K562 treated with DMSO at 1 percent for 48 hours (cell line): ENCODE measurements around the gene SERPINA10. TPM values are rescaled to one million over a fixed set of nuclear protein-coding genes. Genes with fewer than 3 reads are reported as not detected.

Source experiments
- total RNA-seq: library from RNA; unstranded; fragments of 300-600 nt; gene quantifications from 2 replicates; pipeline ENCODE4 v1.2.3, GENCODE V29; 2022; ENCODE audit warnings: low replicate concordance; ENCODE audit errors: extremely low read depth

The SERPINA10 gene, protein sequence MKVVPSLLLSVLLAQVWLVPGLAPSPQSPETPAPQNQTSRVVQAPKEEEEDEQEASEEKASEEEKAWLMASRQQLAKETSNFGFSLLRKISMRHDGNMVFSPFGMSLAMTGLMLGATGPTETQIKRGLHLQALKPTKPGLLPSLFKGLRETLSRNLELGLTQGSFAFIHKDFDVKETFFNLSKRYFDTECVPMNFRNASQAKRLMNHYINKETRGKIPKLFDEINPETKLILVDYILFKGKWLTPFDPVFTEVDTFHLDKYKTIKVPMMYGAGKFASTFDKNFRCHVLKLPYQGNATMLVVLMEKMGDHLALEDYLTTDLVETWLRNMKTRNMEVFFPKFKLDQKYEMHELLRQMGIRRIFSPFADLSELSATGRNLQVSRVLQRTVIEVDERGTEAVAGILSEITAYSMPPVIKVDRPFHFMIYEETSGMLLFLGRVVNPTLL
- total RNA-seq: not detected in 2 replicates

DNA sequence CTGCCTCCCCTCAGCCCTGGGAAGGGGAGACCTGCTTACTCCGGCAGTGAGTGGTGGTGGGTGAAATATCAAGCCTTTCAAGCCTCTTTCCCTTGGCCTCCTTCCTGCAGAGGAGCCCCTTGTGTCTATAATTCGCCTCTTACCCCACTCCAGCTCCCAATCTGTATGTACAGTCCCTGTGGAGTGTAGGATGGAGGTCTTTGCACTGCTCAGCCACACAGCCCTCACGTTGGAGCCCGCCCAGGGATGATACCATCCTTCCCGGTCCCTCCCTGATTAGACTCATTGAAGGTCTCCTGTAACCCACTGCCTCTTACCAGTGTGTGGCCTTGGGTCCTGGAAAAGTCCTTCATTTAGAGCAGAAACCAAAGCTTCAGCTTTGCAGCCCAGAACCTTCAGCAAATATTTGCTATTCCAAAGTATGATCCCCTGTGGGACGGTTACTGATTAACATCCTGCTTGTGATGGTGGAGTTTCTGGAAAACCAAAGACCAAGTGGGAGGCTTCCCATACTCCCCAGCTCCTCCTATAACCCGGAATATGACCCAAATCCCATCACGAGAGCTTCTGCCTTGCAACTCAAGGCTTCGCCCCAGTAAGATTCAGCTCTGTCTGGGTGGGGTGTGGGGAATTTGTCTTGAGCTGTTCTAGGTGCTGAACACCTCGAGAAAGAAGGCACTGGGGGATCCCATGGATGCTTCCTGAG is at the start of gene SERPINA10:
SERPINA10 (minus strand) TSS at position 397 of the 706 bp plus-strand sequence. CDS start 2,675 bp downstream, outside the sequence.

GRCh38 chr14:94322648-94323570 is 29.8 kb upstream of the SERPINA10 start, which contains the start of gene SERPINA6:
SERPINA6 (minus strand) TSS chr14:94323336; CDS start chr14:94314648, 8,688 bp downstream.

Other genes starting within 250 kb of the SERPINA10 start
- not detected in 2 replicates for gene DDX24, start 212.1 kb downstream of the SERPINA10 start, total RNA-seq
- not detected in 2 replicates for gene IFI27L1, start 212.0 kb downstream of the SERPINA10 start, total RNA-seq
- not detected in 2 replicates for gene IFI27, start 182.5 kb downstream of the SERPINA10 start, total RNA-seq
- not detected in 2 replicates for gene IFI27L2, start 163.7 kb downstream of the SERPINA10 start, total RNA-seq
- not detected in 2 replicates for gene PPP4R4, start 118.9 kb downstream of the SERPINA10 start, total RNA-seq
- gene SERPINA6, start 30.1 kb upstream of the SERPINA10 start, total RNA-seq: not detected in 2 replicates
- gene SERPINA2, start 73.4 kb upstream of the SERPINA10 start, total RNA-seq: not detected in 2 replicates
- not detected in 2 replicates for gene SERPINA1, start 95.3 kb upstream of the SERPINA10 start, total RNA-seq
- gene SERPINA11, start 159.5 kb upstream of the SERPINA10 start, total RNA-seq: not detected in 2 replicates
- gene SERPINA9, start 182.9 kb upstream of the SERPINA10 start, total RNA-seq: not detected in 2 replicates
- not detected in 2 replicates for gene SERPINA12, start 216.2 kb upstream of the SERPINA10 start, total RNA-seq